Stimulated activated CD8-positive, alpha-beta memory T cell treated with anti-CD3 and anti-CD28 coated beads, Interleukin-7, amount 100 ng/mL, for 48 hours (primary cell): Measurements from ENCODE around the gene MTREX.

Source experiments
- DNase-seq, 2 donors: peaks; one replicate each; pipeline ENCODE4 v3.0.0-alpha.2; 2020; ENCODE audit warnings: low read depth in 1 of 2; ENCODE audit errors: extremely low read depth in 1 of 2

MTREX gene

DNA sequence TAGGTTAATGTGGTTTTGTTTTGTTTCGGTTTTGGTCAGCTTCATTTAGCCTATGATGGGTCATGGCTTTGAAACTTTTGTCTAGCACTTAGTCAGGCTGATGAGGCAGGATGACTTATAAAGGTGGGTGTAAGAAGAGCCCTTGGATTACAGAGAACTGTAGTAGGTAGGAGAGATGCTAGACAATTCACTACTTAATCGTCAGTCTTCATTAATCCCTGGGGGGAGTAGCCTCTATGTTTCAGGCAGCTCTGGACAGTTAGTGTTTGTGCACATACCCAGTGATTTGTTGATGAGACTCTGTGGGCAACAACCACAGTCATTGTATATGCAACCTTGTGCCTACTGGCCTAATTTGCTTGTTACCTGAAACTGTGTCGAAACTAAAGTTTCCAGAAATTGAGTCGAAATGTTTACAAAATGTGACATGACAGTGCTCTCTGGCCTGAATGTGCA is 113.3 kb downstream of the MTREX start:
- no peak for DNase-seq

- DNase-seq = no peak
Observed at GRCh38 chr5:55426455-55426854, 118.7 kb downstream of the MTREX start.

DNA sequence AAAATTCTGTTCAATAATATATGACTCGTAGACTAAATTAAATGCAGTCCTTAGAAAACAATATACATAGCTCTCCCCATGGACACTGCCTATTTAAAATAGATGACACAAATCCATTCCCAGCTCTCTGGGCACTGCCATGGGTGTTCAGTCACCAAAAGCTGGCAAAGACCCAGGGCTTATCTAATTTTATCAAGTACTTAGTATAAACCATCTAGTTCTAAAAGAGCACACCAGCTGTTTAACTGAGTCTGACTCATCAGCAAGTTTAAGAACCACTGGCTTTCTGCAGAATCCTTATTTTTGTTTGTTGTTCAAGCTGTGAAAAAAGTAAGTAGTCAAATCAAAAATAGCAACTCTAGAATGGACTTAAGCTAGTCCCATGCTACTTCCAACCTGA is 119.4 kb downstream of the MTREX start:
- DNase-seq = no peak

DNA sequence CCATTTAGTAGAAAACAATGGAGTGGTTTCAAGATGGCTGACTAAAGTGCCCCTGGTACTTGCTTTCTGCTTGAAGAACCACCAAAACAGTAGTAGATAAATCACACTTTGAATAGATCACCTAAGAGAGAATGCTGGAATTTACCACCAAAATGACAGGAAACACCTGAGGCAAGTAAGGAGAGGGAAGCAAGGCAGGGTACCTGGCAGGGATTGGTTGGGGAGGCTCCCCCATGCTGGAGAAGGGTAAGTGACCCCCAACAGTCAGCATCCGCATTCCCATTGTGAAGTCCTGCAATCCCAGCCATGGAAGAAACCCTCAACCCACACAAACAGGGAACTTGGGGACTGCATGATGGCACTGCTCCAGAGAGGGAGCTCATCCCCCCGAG is 121.4 kb downstream of the MTREX start:
- no peak for DNase-seq

- DNase-seq = no peak
Observed at GRCh38 chr5:55429613-55430253, 121.9 kb downstream of the MTREX start.

GRCh38 chr5:55432549-55432948 is 124.8 kb downstream of the MTREX start:
- DNase-seq = no peak

DNA sequence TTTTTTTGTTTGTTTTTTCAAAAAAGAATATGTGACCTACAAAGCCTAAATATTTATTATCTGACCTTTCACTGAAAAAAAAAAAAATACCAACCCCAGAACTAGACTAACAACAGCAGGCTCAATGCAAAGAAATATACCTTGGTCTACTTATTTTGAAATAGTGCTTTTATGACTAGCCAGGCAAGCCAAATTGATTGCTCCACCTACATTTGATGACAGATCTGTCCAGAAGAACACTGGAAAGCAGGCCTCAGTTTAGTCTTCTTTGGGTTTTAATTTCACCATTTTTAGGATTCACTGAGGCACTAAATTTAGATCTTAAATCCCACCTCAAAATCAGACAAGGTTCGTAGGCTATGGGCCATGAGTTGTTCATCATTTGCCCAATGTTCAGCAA is 129.7 kb downstream of the MTREX start:
- DNase-seq = no peak

DNA sequence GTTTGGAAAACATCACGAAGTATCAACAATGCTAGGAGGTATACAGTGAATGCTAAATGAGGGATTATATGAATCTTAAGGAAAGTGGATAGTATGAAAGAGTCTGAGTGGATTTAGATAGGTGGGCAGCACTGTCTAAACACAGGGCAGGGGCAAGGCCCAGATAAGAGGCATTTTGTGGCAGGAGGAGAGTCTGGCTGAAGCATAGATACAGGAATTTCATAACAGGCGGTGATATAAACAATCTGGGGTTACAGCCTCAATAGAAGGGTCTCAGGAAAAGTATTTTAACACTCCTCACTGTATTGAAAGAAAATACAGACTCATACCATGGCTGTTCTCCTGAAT is 130.0 kb downstream of the MTREX start:
- DNase-seq = no peak

- DNase-seq = no peak
Observed at GRCh38 chr5:55438998-55439397, 131.2 kb downstream of the MTREX start.

DNA sequence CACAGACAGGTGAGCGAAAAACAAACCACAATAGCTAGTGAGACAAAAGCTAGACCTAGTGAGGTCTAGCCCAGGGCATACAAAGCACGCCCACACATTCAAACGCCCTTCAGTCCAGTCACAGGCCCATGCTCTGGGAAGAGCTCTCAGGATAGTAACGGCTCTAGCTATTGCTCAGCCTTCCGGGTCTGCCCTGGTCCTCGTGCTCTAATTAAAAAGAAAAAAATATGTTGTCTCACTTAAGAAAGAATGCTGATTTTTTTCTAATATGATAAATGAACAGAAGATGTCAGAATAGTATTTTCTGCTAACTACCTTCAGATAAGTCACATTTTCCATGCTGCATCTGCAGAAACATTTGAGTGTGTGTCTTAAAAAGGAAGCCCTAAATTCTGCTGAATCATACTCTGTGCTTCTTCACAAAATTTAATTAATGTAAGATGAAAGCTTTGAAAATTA is 132.4 kb downstream of the MTREX start:
- no peak for DNase-seq

DNA sequence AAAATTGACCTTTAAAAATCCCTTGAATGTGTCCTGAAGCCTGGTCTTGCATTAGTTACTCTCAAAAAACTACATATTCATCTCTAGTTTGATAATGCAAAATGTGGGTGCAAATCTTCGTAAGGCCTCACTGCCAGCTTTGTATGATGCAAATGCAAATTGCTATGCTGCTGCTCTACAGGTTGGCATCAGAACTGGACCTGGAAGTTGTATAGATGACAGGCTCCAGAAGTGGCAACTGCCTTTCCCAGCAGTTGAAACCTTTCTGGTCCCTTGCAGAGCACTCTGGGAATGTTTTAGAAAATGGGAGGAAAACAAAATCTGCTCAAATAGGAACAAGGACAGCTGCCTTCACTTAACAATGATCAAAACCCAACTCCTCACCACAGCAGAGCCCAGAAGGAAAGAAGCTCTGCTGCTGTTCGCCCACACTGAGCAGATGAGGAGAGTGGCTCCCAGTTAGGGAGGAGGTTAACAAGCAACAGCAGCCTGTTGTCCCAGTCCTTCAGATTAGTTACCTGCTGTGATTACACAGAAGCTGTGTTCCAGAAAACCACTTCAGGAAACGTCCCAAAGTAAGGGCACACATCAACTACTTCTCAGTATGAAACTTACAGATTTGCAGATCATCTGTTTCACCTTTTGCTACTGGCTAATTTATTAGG is 133.4 kb downstream of the MTREX start:
- no peak for DNase-seq

DNA sequence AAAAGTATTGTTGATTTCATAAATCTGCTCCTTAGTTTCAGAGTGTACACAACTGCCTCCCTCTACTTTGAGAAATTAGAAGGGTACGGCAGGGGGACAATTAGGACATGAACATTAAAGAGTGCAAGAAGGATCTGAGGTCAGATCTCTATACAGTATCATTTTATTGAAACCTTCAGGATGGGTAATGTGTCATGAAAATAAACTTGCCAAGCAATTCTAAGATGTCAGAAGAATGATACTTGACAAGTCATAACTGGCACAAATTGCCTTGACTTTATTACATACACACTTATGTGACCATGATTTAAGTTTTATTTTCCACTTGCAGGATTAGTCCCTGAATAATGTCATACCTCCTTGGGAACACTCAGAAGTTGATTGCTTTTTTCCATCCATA is 134.2 kb downstream of the MTREX start:
- no peak for DNase-seq

DNA sequence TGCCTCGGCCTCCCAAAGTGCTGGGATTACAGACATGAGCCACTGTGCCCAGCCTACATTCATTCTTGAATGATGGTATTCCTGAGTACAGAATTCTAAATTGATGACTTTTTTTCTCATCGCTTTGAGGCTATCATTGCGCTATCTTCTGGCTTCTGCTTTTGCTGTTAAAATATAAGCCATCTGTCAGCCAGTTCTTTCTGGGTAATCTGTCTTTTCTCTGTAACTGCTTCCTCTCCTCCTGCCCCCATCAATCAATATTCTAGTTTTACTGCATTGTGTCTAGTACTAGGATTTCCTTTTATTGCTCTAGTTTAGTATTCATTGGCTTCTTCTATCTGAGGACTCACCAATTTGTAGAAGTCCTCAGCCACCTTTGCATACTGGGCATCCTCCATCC is 138.0 kb downstream of the MTREX start:
- no peak for DNase-seq

DNA sequence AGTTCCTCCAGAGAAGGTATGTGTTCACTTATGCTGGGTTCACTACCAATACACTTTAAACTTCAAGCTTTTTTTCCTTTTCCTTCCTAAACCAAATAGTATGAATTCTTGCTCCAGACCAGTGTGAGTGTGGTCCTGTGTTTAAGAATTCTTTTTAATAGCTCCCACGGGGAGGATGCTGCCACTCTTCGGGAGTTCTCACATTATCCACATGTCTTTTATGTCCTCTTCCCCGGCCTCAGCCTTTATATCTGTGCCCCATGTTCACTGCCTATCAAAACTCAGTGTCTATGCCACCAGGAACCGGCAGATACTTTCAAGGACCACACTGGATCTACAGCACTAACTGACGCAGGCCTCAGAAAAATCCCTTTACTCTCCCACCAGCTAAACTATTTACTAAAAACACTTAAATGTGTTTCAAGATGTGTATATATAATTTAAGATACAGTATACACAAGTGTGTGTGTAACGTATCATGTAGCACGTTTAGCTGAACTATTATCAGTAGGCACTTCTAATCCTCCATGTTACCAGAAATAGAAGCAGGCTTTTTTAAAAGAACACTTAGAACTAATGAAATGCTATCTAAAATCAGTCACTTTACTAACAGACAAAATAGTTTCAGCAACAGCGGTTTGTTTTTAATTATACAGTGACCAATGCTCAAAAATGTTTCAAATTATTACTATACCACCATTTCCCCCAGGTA is 139.0 kb downstream of the MTREX start:
- DNase-seq = no peak

DNA sequence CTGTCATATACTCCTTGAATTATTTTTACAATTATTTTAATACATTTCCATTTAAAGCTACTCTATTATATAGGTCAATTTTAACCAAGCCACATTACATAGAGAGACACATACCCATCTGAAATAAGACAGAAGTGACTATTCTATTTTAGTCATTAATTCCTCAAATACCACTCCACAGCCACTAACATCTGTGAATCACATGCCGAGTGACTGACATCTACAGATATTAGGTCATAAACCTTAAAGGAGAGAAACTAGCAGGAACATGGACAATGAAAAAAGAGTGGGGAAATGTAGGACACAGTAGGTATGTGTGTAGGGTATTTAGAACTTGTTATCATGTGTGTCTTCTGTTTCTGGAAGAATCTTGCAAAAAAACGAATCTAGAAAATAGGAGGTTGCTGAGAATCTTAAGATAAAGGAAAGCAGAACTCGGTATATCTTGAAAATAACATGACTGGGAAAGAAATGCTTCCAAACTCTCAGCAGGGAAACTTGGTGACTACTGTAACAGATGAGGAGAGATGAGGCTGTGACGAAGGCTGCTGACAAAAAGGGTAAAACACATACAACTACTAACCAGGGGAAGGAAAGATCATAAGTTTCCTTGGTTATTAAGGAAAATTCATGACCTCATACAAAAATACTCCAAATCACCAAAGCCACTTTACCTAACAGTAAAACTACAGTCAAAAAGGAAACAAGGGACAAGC is 142.4 kb downstream of the MTREX start:
- DNase-seq = no peak

DNA sequence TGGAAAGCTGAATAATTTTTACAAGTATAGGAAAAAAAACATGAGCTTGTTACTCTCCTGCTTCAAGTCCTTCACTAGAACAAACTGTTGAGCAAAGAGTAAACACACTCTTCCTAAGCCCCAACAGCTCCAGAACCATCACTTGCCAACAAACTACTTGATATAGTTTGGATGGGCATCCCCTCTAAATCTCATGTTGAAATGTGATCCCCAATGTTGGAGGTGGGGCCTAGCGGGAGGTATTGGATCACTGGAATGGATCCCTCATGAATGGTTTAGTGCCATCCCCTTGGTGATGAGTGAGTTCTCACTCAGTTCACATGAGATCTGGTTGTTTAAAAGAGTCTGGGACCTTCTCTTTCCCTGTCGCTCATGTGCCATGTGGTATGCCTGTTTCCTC is 144.2 kb downstream of the MTREX start:
- DNase-seq = no peak

GRCh38 chr5:55453211-55453610 is 145.4 kb downstream of the MTREX start:
- DNase-seq = no peak

DNA sequence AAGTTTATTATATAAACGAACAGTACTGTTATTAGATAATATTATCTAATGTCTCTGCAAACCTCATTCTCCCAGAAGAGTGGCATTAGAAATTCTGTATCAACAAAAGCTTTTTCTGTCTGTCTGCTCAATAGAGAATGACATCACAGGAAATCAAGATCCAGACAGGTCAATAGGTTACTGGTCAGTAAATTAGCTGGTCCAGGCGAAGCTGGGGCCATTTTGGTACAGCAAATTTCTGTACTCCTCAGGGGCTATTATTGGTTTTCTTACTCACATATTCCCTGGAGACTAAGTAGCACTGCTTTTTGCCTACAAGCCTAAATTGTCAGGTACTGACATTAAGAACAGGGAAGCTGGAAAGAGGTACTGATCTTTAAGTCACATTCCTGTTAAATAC is 146.5 kb downstream of the MTREX start:
- DNase-seq = no peak

- DNase-seq = no peak
Observed at GRCh38 chr5:55456216-55456895, 148.6 kb downstream of the MTREX start.

DNA sequence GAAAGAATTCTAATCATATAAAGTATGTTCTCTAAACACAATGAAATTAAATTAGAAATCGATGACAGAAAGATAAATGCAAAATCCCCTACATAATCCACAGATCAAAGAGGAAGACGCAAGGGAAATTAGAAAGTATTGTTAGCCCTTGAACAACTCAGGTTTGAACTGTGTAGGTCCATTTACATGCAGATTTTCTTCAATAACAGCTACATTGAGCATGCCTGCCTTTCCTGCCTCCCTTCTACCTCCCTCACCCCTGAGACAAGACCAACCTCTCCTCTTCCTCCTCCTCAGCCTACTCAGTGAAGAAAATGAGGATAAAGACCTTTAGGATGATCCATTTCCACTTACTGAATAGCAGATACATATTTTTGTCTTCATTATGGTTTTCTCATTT is 151.8 kb downstream of the MTREX start:
- DNase-seq = no peak

DNA sequence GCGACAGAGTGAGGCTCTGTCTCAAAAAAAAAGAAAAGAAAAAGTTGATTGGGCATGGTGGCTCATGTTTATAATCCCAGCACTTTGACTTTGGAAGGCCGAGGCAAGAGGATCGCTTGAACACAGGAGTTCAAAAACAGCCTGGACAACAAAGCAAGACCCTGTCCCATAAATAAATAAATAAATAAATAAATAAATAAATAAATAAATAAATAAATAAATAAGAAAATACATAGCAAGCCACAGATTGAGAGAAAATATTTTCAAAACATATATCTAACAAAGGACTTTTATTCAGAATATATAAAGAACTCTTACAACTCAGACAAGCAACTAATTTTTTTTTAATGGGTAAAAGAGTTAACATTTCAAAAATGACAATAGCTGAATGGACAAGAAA is 155.8 kb downstream of the MTREX start:
- no peak for DNase-seq
